IMR-90 (cell line): Measurements from ENCODE around the gene UBE2O. TPM values are rescaled to one million over a fixed set of nuclear protein-coding genes. Genes with fewer than 3 reads are reported as not detected.

ENCODE experiments used
- ATAC-seq: fragments of 200-7000 bp; cut with Tn5 transposase; 2 replicates; pipeline ENCODE4 v1.9.1; 2020; ENCODE audit warnings: low read depth, mild to moderate bottlenecking, moderate library complexity
- BruUV-seq: library from RNA; stranded (reverse); fragments of 400-500 nt; replicated peaks from 2 replicates; lab custom pipeline; 2021; lab: Mats Ljungman, UMichigan
- CTCF ChIA-PET: fragments of 300-600 bp; formaldehyde crosslinking; extraction: SDS; loops from one replicate; lab custom pipeline; 2021; ENCODE audit warnings: antibody characterized with exemption; lab: Yijun Ruan, JAX
- POLR2A ChIA-PET: fragments of 300-600 bp; sonication (Branson Sonifier 250); formaldehyde crosslinking; loops from one replicate; lab custom pipeline; 2022; ENCODE audit warnings: antibody characterized with exemption; ENCODE audit not compliant: unreplicated experiment; lab: Charles Lee
- DNase-seq: peaks from one replicate; pipeline ENCODE4 v3.0.0; 2013
- H2AFZ ChIP-seq: replicated peaks from 2 replicates; pipeline ENCODE3; 2013; ENCODE audit warnings: low read length, mild to moderate bottlenecking; ENCODE audit not compliant: poor library complexity
- H2AK5ac ChIP-seq: 2 replicates; pipeline ENCODE4 v1.6.1; 2013; ENCODE audit warnings: low read depth, low read length, inconsistent platforms
- H2AK9ac ChIP-seq: replicated peaks from 2 replicates; pipeline ENCODE3; 2013; ENCODE audit warnings: mild to moderate bottlenecking, low read depth, low read length, moderate library complexity; ENCODE audit not compliant: poor library complexity
- H2BK120ac ChIP-seq: 2 replicates; pipeline ENCODE4 v1.6.1; 2013; ENCODE audit warnings: low read depth, low read length, inconsistent platforms
- H2BK15ac ChIP-seq: 3 replicates; pipeline ENCODE4 v1.6.1; 2013; ENCODE audit warnings: low read depth, low read length, inconsistent platforms
- H2BK20ac ChIP-seq: 2 replicates; pipeline ENCODE4 v1.6.1; 2013; ENCODE audit warnings: low read depth, mild to moderate bottlenecking, inconsistent platforms, low read length, moderate library complexity
- H2BK5ac ChIP-seq: 2 replicates; pipeline ENCODE4 v1.6.1; 2013; ENCODE audit warnings: mild to moderate bottlenecking, low read depth, low read length, inconsistent platforms; ENCODE audit not compliant: poor library complexity, severe bottlenecking
- H3K14ac ChIP-seq: replicated peaks from 2 replicates; pipeline ENCODE4 v1.6.1; 2013; ENCODE audit warnings: low read depth, low read length, inconsistent platforms
- H3K18ac ChIP-seq: 2 replicates; pipeline ENCODE4 v1.6.1; 2013; ENCODE audit warnings: low read depth, low read length, control low read depth
- H3K23ac ChIP-seq: 2 replicates; pipeline ENCODE4 v1.6.1; 2013; ENCODE audit warnings: low read depth, low read length, inconsistent platforms
- H3K27ac ChIP-seq: 2 replicates; pipeline ENCODE4 v1.5.1; 2013; ENCODE audit warnings: mild to moderate bottlenecking, control low read depth, low read length; ENCODE audit not compliant: insufficient read depth
- H3K27me3 ChIP-seq: 2 replicates; pipeline ENCODE4 v1.6.1; 2013; ENCODE audit warnings: low read length; ENCODE audit not compliant: control insufficient read depth, insufficient read depth
- H3K36me3 ChIP-seq: 2 replicates; pipeline ENCODE4 v1.6.1; 2013; ENCODE audit warnings: low read length, mixed read lengths; ENCODE audit not compliant: control insufficient read depth, insufficient read depth
- H3K4ac ChIP-seq: 2 replicates; pipeline ENCODE4 v1.6.1; 2013; ENCODE audit warnings: low read depth, low read length, inconsistent platforms
- H3K4me1 ChIP-seq: 2 replicates; pipeline ENCODE4 v1.6.1; 2013; ENCODE audit warnings: low read length, mixed read lengths; ENCODE audit not compliant: control insufficient read depth, insufficient read depth
- H3K4me2 ChIP-seq: 2 replicates; pipeline ENCODE4 v1.6.1; 2013; ENCODE audit warnings: low read depth, mild to moderate bottlenecking, control low read depth, low read length, moderate library complexity
- H3K4me3 ChIP-seq: 2 replicates; pipeline ENCODE4 v1.5.1; 2013; ENCODE audit warnings: low read depth, mild to moderate bottlenecking, control low read depth, low read length, moderate library complexity; ENCODE audit not compliant: insufficient read depth
- H3K56ac ChIP-seq: 2 replicates; pipeline ENCODE4 v1.6.1; 2013; ENCODE audit warnings: low read length, inconsistent platforms; ENCODE audit not compliant: insufficient read depth; ENCODE audit errors: extremely low read depth
- H3K79me1 ChIP-seq, 2 experiments: 2 replicates each; pipeline ENCODE4 v1.6.1; 2013; ENCODE audit warnings: low read length in 2 of 2, inconsistent platforms in 1 of 2, low read depth in 1 of 2
- H3K9ac ChIP-seq: 2 replicates; pipeline ENCODE4 v1.6.1; 2013; ENCODE audit warnings: low read depth, low read length, control low read depth
- H3K9me1 ChIP-seq: 2 replicates; pipeline ENCODE4 v1.6.1; 2013; ENCODE audit warnings: low read length, inconsistent platforms; ENCODE audit not compliant: insufficient read depth
- H3K9me3 ChIP-seq: 2 replicates; pipeline ENCODE4 v1.6.1; 2013; ENCODE audit warnings: low read length; ENCODE audit not compliant: control insufficient read depth, insufficient read depth
- H4K20me1 ChIP-seq: 2 replicates; pipeline ENCODE4 v1.6.1; 2013; ENCODE audit warnings: low read length, inconsistent platforms; ENCODE audit not compliant: insufficient read depth
- H4K5ac ChIP-seq: 2 replicates; pipeline ENCODE4 v1.6.1; 2013; ENCODE audit warnings: mild to moderate bottlenecking, low read depth, low read length, control low read depth
- H4K8ac ChIP-seq, 2 experiments: 2 replicates each; pipeline ENCODE4 v1.6.1; 2013; ENCODE audit warnings: low read depth in 2 of 2, low read length in 2 of 2, control low read depth in 1 of 2, inconsistent platforms in 1 of 2
- H4K91ac ChIP-seq: 2 replicates; pipeline ENCODE4 v1.6.1; 2013; ENCODE audit warnings: low read depth, low read length, inconsistent platforms; ENCODE audit not compliant: insufficient read depth
- CEBPB ChIP-seq: IDR thresholded peaks from 2 replicates; pipeline ENCODE4 v1.6.1; 2012; ENCODE audit warnings: low read depth, low read length, improper control_type of control experiment
- CHD1 ChIP-seq: IDR thresholded peaks from 2 replicates; pipeline ENCODE4 v1.6.1; 2012; ENCODE audit warnings: low read depth, low read length, improper control_type of control experiment
- FOS ChIP-seq: fragments of 150-350 bp; IDR thresholded peaks from 2 replicates; pipeline ENCODE4 v1.6.1; 2016; ENCODE audit warnings: low read depth, low read length
- MAFK ChIP-seq: IDR thresholded peaks from 2 replicates; pipeline ENCODE4 v1.6.1; 2012; ENCODE audit warnings: low read depth, low read length, improper control_type of control experiment
- MAZ ChIP-seq: IDR thresholded peaks from 2 replicates; pipeline ENCODE4 v1.6.1; 2012; ENCODE audit warnings: low read depth, mild to moderate bottlenecking, low read length, improper control_type of control experiment, moderate library complexity, borderline replicate concordance
- NFE2L2 ChIP-seq: fragments of 150-350 bp; IDR thresholded peaks from 2 replicates; pipeline ENCODE4 v1.6.1; 2016; ENCODE audit warnings: low read depth, mild to moderate bottlenecking, low read length
- POLR2A ChIP-seq: IDR thresholded peaks from 2 replicates; pipeline ENCODE4 v1.6.1; 2012; ENCODE audit warnings: mild to moderate bottlenecking, low read depth, low read length
- RAD21 ChIP-seq: IDR thresholded peaks from 2 replicates; pipeline ENCODE4 v1.6.1; 2012; ENCODE audit warnings: low read length, improper control_type of control experiment
- RCOR1 ChIP-seq: IDR thresholded peaks from 2 replicates; pipeline ENCODE4 v1.6.1; 2012; ENCODE audit warnings: mild to moderate bottlenecking, low read length, improper control_type of control experiment; ENCODE audit not compliant: insufficient replicate concordance
- RFX5 ChIP-seq: IDR thresholded peaks from 2 replicates; pipeline ENCODE4 v1.8.0; 2012; ENCODE audit warnings: low read depth, mild to moderate bottlenecking, low read length, moderate library complexity
- SMC3 ChIP-seq: fragments of 150-350 bp; IDR thresholded peaks from 2 replicates; pipeline ENCODE4 v1.6.1; 2016; ENCODE audit warnings: low read depth, mild to moderate bottlenecking, antibody characterized with exemption, low read length, moderate library complexity
- WGBS, 2 experiments: methylation state at CpG; one replicate each; pipeline versions ENCODE4 v1.1.5 to v1.1.7; 2013; ENCODE audit warnings: missing lambda C conversion rate in 2 of 2; ENCODE audit not compliant: insufficient read length in 1 of 2; ENCODE audit errors: extremely low coverage in 2 of 2; 5-methylcytosine and 5-hydroxymethylcytosine counted together
- dilution Hi-C: fragments of 300-500 bp; cut with HindIII; formaldehyde crosslinking; loops from one replicate; pipeline ENCODE4 v1.14.3; 2018; ENCODE audit warnings: low sequenced_read_pairs; ENCODE audit not compliant: unreplicated experiment
- in situ Hi-C: fragments of 300-500 bp; cut with MboI; formaldehyde crosslinking; loops from 3 replicates; pipeline ENCODE4 v1.14.3; 2019; ENCODE audit warnings: low sequenced_read_pairs, inconsistent platforms, mixed read lengths
- intact Hi-C: fragments of 100-400 bp; cut with micrococcal nuclease; formaldehyde crosslinking; loops from 2 replicates; pipeline ENCODE4 v1.10.0; 2022
- polyA plus RNA-seq, 3 experiments: library from polyadenylated mRNA; depleted of rRNA; stranded (reverse); fragments of >200 nt; gene quantifications; 2 replicates each; pipeline ENCODE4 v1.2.3, GENCODE V29; 2012; ENCODE audit warnings: low replicate concordance in 1 of 3
- total RNA-seq: library from RNA; depleted of rRNA; stranded (reverse); fragments of >200 nt; gene quantifications from 2 replicates; pipeline ENCODE4 v1.2.3, GENCODE V29; 2012
- TF ChIP-seq, protein P1 (sequence below): fragments of 150-350 bp; IDR thresholded peaks from 2 replicates; pipeline ENCODE4 v1.6.1; 2017; ENCODE audit warnings: mild to moderate bottlenecking, antibody characterized with exemption, low read length, low read depth

Gene UBE2O
- total and polyA plus RNA-seq, 2 of the 4 experiments (the other 2 are of a cell fraction), result 17.6 TPM

DNA sequence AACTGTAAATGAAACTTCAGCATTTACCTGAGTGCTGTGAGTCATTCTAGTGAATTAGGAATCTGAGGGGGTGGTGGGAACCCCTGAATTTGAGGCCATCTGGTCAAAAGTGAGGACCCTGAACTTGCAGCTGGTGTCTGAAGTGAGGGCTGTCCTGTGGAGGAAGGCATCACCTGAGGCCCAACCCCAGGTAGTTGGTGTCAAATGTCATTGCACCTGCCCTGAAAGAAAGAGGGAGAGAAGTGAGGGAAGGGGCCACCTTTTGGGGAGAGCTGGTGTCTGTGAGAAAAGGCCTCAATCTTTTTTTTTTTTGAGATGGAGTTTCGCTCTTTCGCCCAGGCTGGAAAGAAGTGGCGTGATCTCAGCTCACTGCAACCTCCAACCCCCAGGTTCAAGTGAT, 86.7 kb downstream of the UBE2O start:
- Histone ChIP-seq H3K9me3 (no peaks in the 10 kb centered on the region), H3K4me2 (no peak overlapping the region), H3K9me1 (peaks cover 10% of the 10 kb centered on the region), H3K4ac (no peak overlapping the region), H3K23ac (no peak overlapping the region), H2BK15ac (no peak overlapping the region), H3K56ac (no peak overlapping the region), H3K27ac (no peak overlapping the region), H3K4me3 (no peak overlapping the region), H3K14ac (no peak overlapping the region), H2AK9ac (no peak overlapping the region), H2AK5ac (peak overlapping the region; percentile 43; the same call in 1 of the 2 replicates), H2BK120ac (no peak overlapping the region), H4K5ac (no peak overlapping the region), H4K20me1 (no peaks in the 10 kb centered on the region), H4K8ac (no peak overlapping the region), H3K36me3 (no peaks in the 10 kb centered on the region), H2BK20ac (no peak overlapping the region), H3K27me3 (no peaks in the 10 kb centered on the region), H3K18ac (no peak overlapping the region), H3K9ac (no peak overlapping the region), H3K4me1 (peaks cover 20% of the 10 kb centered on the region), H2AFZ (no peak overlapping the region), H3K79me1 (peaks cover 0 to 17% of the 10 kb centered on the region in 2 experiments; a peak in 2 of 4 replicates), H2BK5ac (no peak overlapping the region), H4K91ac (no peak overlapping the region)
- no TSS peak for BruUV-seq
- dilution Hi-C loops (no loop called here), intact Hi-C loops (no loop called here), in situ Hi-C loops (no loop called here)
- POLR2A ChIA-PET, result no interaction called here
- ATAC-seq (no peak), DNase-seq (no peak)
- CTCF ChIA-PET, result interaction anchor here (1.2 kb wide), 1 partner anchor 29 kb away, joined by 3 read pairs; no protein-coding TSS in a partner anchor
- TF ChIP-seq NFE2L2 (no peak), SMC3 (no peak), RCOR1 (no peak), CHD1 (no peak), RFX5 (no peak), MAFK (no peak), MAZ (no peak), FOS (no peak), POLR2A (no peak), RAD21 (no peak), CEBPB (no peak)
- TF ChIP-seq, protein P1, sequence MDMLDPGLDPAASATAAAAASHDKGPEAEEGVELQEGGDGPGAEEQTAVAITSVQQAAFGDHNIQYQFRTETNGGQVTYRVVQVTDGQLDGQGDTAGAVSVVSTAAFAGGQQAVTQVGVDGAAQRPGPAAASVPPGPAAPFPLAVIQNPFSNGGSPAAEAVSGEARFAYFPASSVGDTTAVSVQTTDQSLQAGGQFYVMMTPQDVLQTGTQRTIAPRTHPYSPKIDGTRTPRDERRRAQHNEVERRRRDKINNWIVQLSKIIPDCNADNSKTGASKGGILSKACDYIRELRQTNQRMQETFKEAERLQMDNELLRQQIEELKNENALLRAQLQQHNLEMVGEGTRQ, result no peak
- WGBS, 2 experiments, result no CpG with 5 or more reads among the region's 3 CpGs
